Central memory CD8-positive, alpha-beta T cell (primary cell): Measurements from ENCODE around the gene LSG1.
A peak's percentile ranks its signal among the peaks of the same experiment; 100 is the strongest.

Experiments used
- ATAC-seq: fragments of 150-1000 bp; cut with Tn5 transposase; replicated peaks from 2 replicates; pipeline ENCODE4 v1.10.0; 2022; ENCODE audit warnings: mild to moderate bottlenecking, moderate FRiP score, moderate number of reproducible peaks; ENCODE audit not compliant: poor library complexity, severe bottlenecking; ENCODE audit errors: extremely low read depth
- DNase-seq, 2 donors: peaks; one replicate each; pipeline ENCODE4 v3.0.0; 2021; ENCODE audit warnings: low spot score in 2 of 2
- H3K27ac Mint-ChIP-seq: one replicate; pipeline ENCODE4 v1.8.0; 2022; ENCODE audit warnings: low read depth, mild to moderate bottlenecking, moderate library complexity, mixed read lengths
- H3K27me3 Mint-ChIP-seq: one replicate; pipeline ENCODE4 v1.8.0; 2022; ENCODE audit warnings: mixed read lengths
- H3K36me3 Mint-ChIP-seq: one replicate; pipeline ENCODE4 v1.8.0; 2022; ENCODE audit warnings: mild to moderate bottlenecking, moderate library complexity, mixed read lengths; ENCODE audit not compliant: insufficient read depth
- H3K4me1 Mint-ChIP-seq: one replicate; pipeline ENCODE4 v1.8.0; 2022; ENCODE audit warnings: mixed read lengths
- H3K4me3 Mint-ChIP-seq: one replicate; pipeline ENCODE4 v1.8.0; 2022; ENCODE audit warnings: mild to moderate bottlenecking, moderate library complexity, mixed read lengths
- H3K9me3 Mint-ChIP-seq: one replicate; pipeline ENCODE4 v1.8.0; 2022; ENCODE audit warnings: mixed read lengths

LSG1 gene

GRCh38 chr3:194671900-194672808 lies at the start of gene LSG1:
LSG1 (minus strand) TSS chr3:194672191; CDS start chr3:194672162, 29 bp downstream.
- peak within 1 kb of the TSS; percentile 99 for H3K4me3 Mint-ChIP-seq
- peaks cover 37% of the 10 kb centered on the region for H3K4me1 Mint-ChIP-seq

DNA sequence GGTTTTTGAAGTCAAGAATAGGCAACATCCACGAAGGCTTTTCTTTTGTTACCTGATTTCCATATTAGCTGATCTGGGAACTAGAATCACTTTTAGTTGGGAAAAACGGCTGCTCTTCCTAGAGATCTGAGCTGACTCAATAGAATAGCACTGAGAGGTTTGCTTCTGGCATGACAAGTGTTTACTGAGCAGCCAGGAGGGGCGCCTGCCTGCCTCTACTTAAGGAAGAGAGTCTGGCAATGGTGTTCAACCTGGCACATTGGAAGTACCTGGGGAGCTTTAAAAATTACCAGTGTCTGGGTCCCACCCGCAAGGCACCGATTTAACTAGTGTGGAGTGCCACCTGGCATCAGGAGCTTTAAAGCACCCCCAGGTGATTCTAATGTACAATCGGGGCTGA lies 48.1 kb upstream of the LSG1 start:
- DNase-seq (no peak), ATAC-seq (no peak)
- no peaks in the 10 kb centered on the region for H3K27me3 Mint-ChIP-seq
- no peak overlapping the region for H3K4me3 Mint-ChIP-seq
- peaks cover 4% of the 10 kb centered on the region for H3K36me3 Mint-ChIP-seq
- H3K4me1 Mint-ChIP-seq = peaks cover 5% of the 10 kb centered on the region
- H3K9me3 Mint-ChIP-seq = no peaks in the 10 kb centered on the region
- no peak overlapping the region for H3K27ac Mint-ChIP-seq

More at GRCh38 chr3:194671900-194672808, at the start of gene LSG1:
- no peaks in the 10 kb centered on the region for H3K9me3 Mint-ChIP-seq
- ATAC-seq = peak; percentile 89
- peak within 1 kb of the TSS; percentile 96 for H3K27ac Mint-ChIP-seq
- no peaks in the 10 kb centered on the region for H3K27me3 Mint-ChIP-seq
- peaks cover 26% of the 10 kb centered on the region for H3K36me3 Mint-ChIP-seq
- DNase-seq = peak; percentile 72 to 82

GRCh38 chr3:194718079-194718478 lies 46.1 kb upstream of the LSG1 start:
- DNase-seq = no peak
- Mint-ChIP-seq H3K36me3 (peaks cover 4% of the 10 kb centered on the region), H3K4me1 (peaks cover 8% of the 10 kb centered on the region), H3K27me3 (no peaks in the 10 kb centered on the region), H3K4me3 (no peak overlapping the region), H3K9me3 (no peaks in the 10 kb centered on the region), H3K27ac (no peak overlapping the region)
- ATAC-seq = no peak

DNA sequence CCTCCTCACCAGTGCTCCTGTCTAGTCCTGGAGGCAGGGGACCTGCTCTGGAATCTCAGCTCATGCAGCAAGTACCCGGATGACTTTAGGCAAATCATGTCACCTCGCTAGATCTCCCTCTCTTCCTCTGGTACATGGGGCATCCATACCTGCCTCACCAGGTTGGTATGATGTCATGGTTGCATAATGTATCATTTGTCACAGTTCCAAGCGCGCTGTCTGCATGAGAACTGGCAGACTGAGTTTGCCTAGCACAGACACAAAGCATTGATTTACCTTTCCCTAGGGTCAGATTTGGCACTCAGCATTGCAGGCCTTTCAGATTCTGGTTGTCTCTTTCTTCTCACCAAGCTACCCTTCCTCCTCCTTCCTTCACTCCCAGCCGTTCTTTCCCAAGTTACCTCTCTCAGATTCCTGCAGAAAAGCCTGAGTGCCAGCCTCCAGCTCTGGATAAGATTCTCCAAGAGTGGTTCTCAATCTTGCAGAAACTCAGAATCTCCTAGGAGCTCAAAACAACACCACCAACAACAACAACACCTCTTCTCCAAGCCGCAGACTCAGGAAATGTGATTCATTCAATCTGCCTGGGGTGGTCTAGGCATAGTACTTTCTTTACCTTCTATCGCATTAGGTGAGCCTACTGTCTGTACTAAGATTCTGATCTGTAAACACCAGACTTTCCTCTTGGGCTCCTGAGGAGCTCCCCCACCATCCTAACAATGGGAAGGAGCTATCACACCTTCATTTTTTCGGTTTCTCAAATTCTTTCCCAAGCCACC lies 43.2 kb upstream of the LSG1 start:
- peaks cover 8% of the 10 kb centered on the region for H3K4me1 Mint-ChIP-seq
- ATAC-seq = peak; percentile 93

DNA sequence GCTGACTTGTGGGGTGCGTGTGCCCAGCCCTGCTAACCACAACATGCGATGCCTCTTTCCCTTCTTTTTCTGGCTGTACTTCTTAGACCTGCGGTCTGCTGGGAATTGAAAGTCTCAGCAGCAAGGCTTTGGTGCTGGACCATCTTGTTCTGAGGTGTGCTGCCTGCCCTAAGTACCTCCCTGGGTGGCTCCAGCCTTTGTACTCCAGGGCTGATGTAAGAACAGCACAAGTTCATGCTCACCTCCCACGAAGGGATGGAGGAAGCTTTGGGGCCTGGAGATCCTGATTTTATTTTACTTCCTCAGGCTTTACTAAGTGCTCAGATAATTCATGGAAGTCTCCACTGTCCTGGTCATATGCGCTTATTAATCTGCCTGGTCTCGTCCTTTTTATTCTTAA lies 42.6 kb upstream of the LSG1 start:
- H3K36me3 Mint-ChIP-seq = peaks cover 6% of the 10 kb centered on the region
- H3K27me3 Mint-ChIP-seq = no peaks in the 10 kb centered on the region
- peak overlapping the region; percentile 85 for H3K27ac Mint-ChIP-seq
- no peak overlapping the region for H3K4me3 Mint-ChIP-seq
- H3K4me1 Mint-ChIP-seq = peaks cover 8% of the 10 kb centered on the region
- H3K9me3 Mint-ChIP-seq = no peaks in the 10 kb centered on the region
- ATAC-seq (no peak), DNase-seq (no peak)

More for the DNA sequence above, 43.2 kb upstream of the LSG1 start:
- Mint-ChIP-seq H3K36me3 (peaks cover 6% of the 10 kb centered on the region), H3K9me3 (no peaks in the 10 kb centered on the region), H3K27me3 (no peaks in the 10 kb centered on the region), H3K27ac (peak overlapping the region; percentile 85), H3K4me3 (no peak overlapping the region)
- DNase-seq = peak in 1 of 2 donors; percentile 19

- no peak for DNase-seq
- H3K36me3 Mint-ChIP-seq = peaks cover 6% of the 10 kb centered on the region
These were observed 42.1 kb upstream of the LSG1 start for GRCh38 chr3:194714137-194714455.

DNA sequence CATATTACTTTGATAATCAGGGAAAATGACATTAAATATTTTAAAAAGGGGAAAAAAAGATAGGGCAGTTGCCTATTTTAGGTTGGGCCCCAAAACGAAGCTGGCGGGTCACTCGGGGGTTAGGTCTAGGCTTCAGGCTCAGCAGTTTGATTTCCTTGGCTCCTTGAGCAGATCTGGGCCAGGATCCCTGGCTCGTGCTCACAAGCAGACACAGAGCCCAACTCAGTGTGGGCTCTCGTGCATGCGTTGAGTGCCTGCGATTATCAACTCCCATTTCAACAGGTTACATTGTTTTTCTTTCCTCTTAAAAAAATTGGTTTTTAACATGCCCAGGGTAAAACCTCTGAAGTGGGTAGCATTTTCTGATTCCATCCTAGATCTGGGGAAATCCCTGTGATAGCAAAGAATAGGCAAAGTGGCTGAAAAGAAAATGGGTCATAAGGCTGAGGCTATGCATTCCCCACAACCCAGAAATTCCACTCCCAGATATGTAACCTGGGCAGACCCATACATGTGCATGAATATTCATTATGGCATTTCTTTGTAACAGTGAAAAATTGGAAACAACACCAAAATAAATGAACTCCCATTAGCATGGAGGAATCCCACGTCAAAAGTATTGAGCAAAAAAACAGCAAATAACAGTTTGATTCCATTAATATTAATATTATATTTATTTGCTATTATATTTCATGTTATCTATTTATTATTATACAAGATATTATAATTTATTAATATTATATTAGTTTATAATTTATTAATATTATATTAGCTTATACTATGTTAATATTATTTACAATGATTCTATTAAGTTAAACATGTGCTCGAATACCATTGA lies 41.5 kb upstream of the LSG1 start:
- no peak for DNase-seq
- no peak for ATAC-seq
- peaks cover 8% of the 10 kb centered on the region for H3K4me1 Mint-ChIP-seq

More at GRCh38 chr3:194714137-194714455, 42.1 kb upstream of the LSG1 start:
- Mint-ChIP-seq H3K9me3 (no peaks in the 10 kb centered on the region), H3K27me3 (no peaks in the 10 kb centered on the region), H3K4me1 (peaks cover 8% of the 10 kb centered on the region), H3K27ac (no peak overlapping the region), H3K4me3 (no peak overlapping the region)
- ATAC-seq = no peak

DNA sequence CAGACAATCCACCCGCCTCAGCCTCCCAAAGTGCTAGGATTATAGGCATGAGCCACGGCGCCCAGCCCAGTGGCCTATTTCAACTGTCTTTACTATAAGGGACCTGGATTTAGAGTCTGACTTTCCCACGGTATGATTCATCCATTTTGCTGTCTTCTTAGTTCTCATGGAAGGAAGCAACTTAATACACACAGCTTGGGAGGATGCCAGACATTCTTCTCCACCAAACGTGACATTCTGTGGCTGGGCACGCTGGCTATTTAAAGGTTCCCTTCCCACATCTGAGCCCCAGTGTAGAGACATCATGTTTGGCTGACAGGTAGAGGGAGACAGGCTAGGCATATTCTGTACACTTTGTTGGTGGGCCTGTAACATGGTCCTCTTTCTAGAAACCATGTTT lies 39.9 kb upstream of the LSG1 start:
- DNase-seq (no peak), ATAC-seq (no peak)
- H3K36me3 Mint-ChIP-seq = peaks cover 6% of the 10 kb centered on the region
- no peaks in the 10 kb centered on the region for H3K27me3 Mint-ChIP-seq
- no peaks in the 10 kb centered on the region for H3K9me3 Mint-ChIP-seq
- no peak overlapping the region for H3K27ac Mint-ChIP-seq
- peaks cover 8% of the 10 kb centered on the region for H3K4me1 Mint-ChIP-seq
- no peak overlapping the region for H3K4me3 Mint-ChIP-seq

More for the DNA sequence above, 41.5 kb upstream of the LSG1 start:
- H3K27me3 Mint-ChIP-seq = no peaks in the 10 kb centered on the region
- no peak overlapping the region for H3K4me3 Mint-ChIP-seq
- no peaks in the 10 kb centered on the region for H3K9me3 Mint-ChIP-seq
- no peak overlapping the region for H3K27ac Mint-ChIP-seq
- peaks cover 6% of the 10 kb centered on the region for H3K36me3 Mint-ChIP-seq

DNA sequence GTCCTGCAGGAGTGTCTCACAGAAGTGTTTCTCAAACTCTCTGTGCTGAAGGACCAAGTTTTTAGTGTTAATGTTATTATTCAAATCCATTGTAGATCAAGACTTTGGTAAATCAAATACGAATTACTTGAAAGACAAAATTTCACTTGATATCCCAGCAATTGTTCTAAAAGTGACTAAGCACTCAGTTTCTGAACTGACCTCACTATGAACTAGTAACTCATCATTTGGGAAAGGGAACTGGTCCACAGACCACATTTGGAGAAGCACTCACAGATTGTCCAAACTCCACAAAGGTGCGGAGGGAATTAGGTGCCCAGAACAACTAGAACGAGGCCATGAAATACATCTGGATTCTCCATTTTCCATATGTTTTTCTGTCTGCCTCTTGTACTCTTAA lies 39.3 kb upstream of the LSG1 start:
- no peaks in the 10 kb centered on the region for H3K27me3 Mint-ChIP-seq
- H3K4me1 Mint-ChIP-seq = peaks cover 8% of the 10 kb centered on the region
- H3K27ac Mint-ChIP-seq = no peak overlapping the region
- DNase-seq (no peak), ATAC-seq (no peak)
- no peak overlapping the region for H3K4me3 Mint-ChIP-seq
- peaks cover 6% of the 10 kb centered on the region for H3K36me3 Mint-ChIP-seq
- H3K9me3 Mint-ChIP-seq = no peaks in the 10 kb centered on the region

GRCh38 chr3:194707147-194707540 lies 35.2 kb upstream of the LSG1 start:
- Mint-ChIP-seq H3K9me3 (no peaks in the 10 kb centered on the region), H3K36me3 (peaks cover 2% of the 10 kb centered on the region), H3K27ac (no peak overlapping the region), H3K4me3 (no peak overlapping the region), H3K27me3 (peaks cover 7% of the 10 kb centered on the region), H3K4me1 (no peaks in the 10 kb centered on the region)
- DNase-seq (no peak), ATAC-seq (no peak)

- Mint-ChIP-seq H3K27ac (no peak overlapping the region), H3K27me3 (peaks cover 12% of the 10 kb centered on the region), H3K4me1 (no peaks in the 10 kb centered on the region), H3K36me3 (no peaks in the 10 kb centered on the region), H3K4me3 (no peak overlapping the region), H3K9me3 (no peaks in the 10 kb centered on the region)
- ATAC-seq = no peak
- DNase-seq = no peak
These were observed 33.8 kb upstream of the LSG1 start for GRCh38 chr3:194705761-194706160.

DNA sequence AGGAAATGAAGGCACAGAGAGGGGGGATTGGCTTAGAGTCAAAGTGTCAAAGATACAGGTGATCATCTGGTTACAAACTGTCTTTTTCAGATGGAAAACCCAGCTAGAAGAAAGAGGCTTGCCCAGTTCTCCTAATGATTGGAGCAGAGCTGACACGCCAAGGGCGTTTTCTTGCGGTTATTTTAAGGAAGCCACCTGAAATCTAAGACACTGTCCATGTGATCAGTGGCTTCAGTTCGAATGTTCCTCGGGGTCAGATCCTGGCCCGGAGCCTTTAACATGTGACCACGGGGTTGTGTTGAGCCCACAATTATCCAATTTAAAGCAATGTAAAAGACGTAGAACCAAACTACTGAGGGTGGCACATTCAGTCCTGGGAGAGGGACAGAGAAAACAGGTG lies 33.2 kb upstream of the LSG1 start:
- no peaks in the 10 kb centered on the region for H3K36me3 Mint-ChIP-seq
- H3K27ac Mint-ChIP-seq = no peak overlapping the region
- DNase-seq (no peak), ATAC-seq (no peak)
- H3K4me1 Mint-ChIP-seq = no peaks in the 10 kb centered on the region
- no peak overlapping the region for H3K4me3 Mint-ChIP-seq
- H3K27me3 Mint-ChIP-seq = peaks cover 12% of the 10 kb centered on the region
- H3K9me3 Mint-ChIP-seq = no peaks in the 10 kb centered on the region
